Smooth muscle cell of the brain vasculature (primary cell): Measurements from ENCODE around the gene ACTL6B.
"Not testable (repeated sequence)": the region's sequence is repeated elsewhere in the genome, so short reads cannot be mapped to it uniquely, and the experiment has no call there.

Experiments used
- DNase-seq: peaks from one replicate; pipeline ENCODE4 v3.0.0-alpha.2; 2012; ENCODE audit warnings: low read depth, low spot score

ACTL6B gene

GRCh38 chr7:100671353-100672327 lies 15.4 kb upstream of the ACTL6B start:
- DNase-seq = no peak

GRCh38 chr7:100670074-100670473 lies 13.8 kb upstream of the ACTL6B start:
- no peak for DNase-seq

- DNase-seq = not testable (repeated sequence)
These were observed 12.9 kb upstream of the ACTL6B start for GRCh38 chr7:100669106-100669505.

- DNase-seq = no peak
These were observed 11.8 kb upstream of the ACTL6B start for GRCh38 chr7:100668069-100668449.

GRCh38 chr7:100667331-100668068 lies 11.3 kb upstream of the ACTL6B start:
- DNase-seq = no peak

GRCh38 chr7:100665168-100665726 lies 9.0 kb upstream of the ACTL6B start:
- DNase-seq = no peak

GRCh38 chr7:100662194-100662776 lies 6.0 kb upstream of the ACTL6B start:
- DNase-seq = not testable (repeated sequence)

GRCh38 chr7:100654908-100655831 lies 1.1 kb downstream of the ACTL6B start:
- DNase-seq = no peak

GRCh38 chr7:100649826-100650565 lies 6.3 kb downstream of the ACTL6B start:
- no peak for DNase-seq

GRCh38 chr7:100642534-100642907 lies 13.7 kb downstream of the ACTL6B start:
- no peak for DNase-seq

GRCh38 chr7:100641860-100642533 lies 14.3 kb downstream of the ACTL6B start:
- DNase-seq = no peak

GRCh38 chr7:100641463-100641859 lies 14.8 kb downstream of the ACTL6B start, which contains the start of gene TFR2:
Gene TFR2 (minus strand): TSS chr7:100641552. CDS start chr7:100641509, 43 bp downstream.
- no peak for DNase-seq

GRCh38 chr7:100640517-100641440 lies 15.5 kb downstream of the ACTL6B start:
- no peak for DNase-seq

GRCh38 chr7:100639995-100640516 lies 16.2 kb downstream of the ACTL6B start:
- DNase-seq = no peak

GRCh38 chr7:100632951-100633717 lies 23.1 kb downstream of the ACTL6B start:
- DNase-seq = no peak

GRCh38 chr7:100630066-100630465 lies 26.2 kb downstream of the ACTL6B start:
- no peak for DNase-seq

GRCh38 chr7:100629117-100629716 lies 27.0 kb downstream of the ACTL6B start:
- no peak for DNase-seq
